GM23338 (cell line): ENCODE data around the gene KISS1R.

Source experiments
- CREB1 ChIP-seq: fragments of 250-450 bp; sonication (Bioruptor Pico); IDR thresholded peaks from 2 replicates; pipeline ENCODE4 v1.5.0; 2020; ENCODE audit warnings: low read depth, mild to moderate bottlenecking, moderate library complexity
- CTCF ChIP-seq, 2 experiments: fragments of 200-600 bp in 1 of 2; sonication (generic) in 1 of 2; conservative IDR thresholded peaks; 2 replicates each; pipeline versions ENCODE4 v1.5.1 to v1.6.1; 2016 to 2017; ENCODE audit warnings: antibody characterized with exemption in 2 of 2, low read depth in 2 of 2, mild to moderate bottlenecking in 2 of 2, moderate library complexity in 1 of 2
- EZH2 ChIP-seq: fragments of 200-600 bp; sonication (generic); IDR thresholded peaks from one replicate; pipeline ENCODE4 v1.8.0; 2017; ENCODE audit warnings: antibody characterized with exemption, mild to moderate bottlenecking, low read depth; ENCODE audit not compliant: unreplicated experiment
- EZH2phosphoT487 ChIP-seq: fragments of 200-600 bp; sonication (generic); IDR thresholded peaks from one replicate; pipeline ENCODE4 v1.8.1; 2018; ENCODE audit warnings: antibody characterized with exemption; ENCODE audit not compliant: unreplicated experiment
- JUNB ChIP-seq: IDR thresholded peaks from one replicate; pipeline ENCODE4 v1.6.1; 2016; ENCODE audit warnings: antibody characterized with exemption; ENCODE audit not compliant: unreplicated experiment
- NANOG ChIP-seq: IDR thresholded peaks from 2 replicates; pipeline ENCODE4 v1.6.1; 2016; ENCODE audit warnings: antibody characterized with exemption, borderline replicate concordance
- POLR2AphosphoS5 ChIP-seq: IDR thresholded peaks from 2 replicates; pipeline ENCODE4 v1.6.1; 2016; ENCODE audit warnings: antibody characterized with exemption, low read depth
- STAT1 ChIP-seq: IDR thresholded peaks from one replicate; pipeline ENCODE4 v1.6.1; 2016; ENCODE audit warnings: antibody characterized with exemption; ENCODE audit not compliant: unreplicated experiment
- ZNF114 ChIP-seq: fragments of 250-450 bp; sonication (Bioruptor Pico); IDR thresholded peaks from 2 replicates; pipeline ENCODE4 v1.5.0; 2020; ENCODE audit warnings: mild to moderate bottlenecking, moderate library complexity
- ZNF331 ChIP-seq: fragments of 250-450 bp; sonication (Bioruptor Pico); IDR thresholded peaks from 2 replicates; pipeline ENCODE4 v1.5.0; 2020; ENCODE audit warnings: low read depth, mild to moderate bottlenecking, moderate library complexity
- TF ChIP-seq, protein P1 (sequence below): IDR thresholded peaks from one replicate; pipeline ENCODE4 v1.6.1; 2018; ENCODE audit warnings: antibody characterized with exemption; ENCODE audit not compliant: unreplicated experiment

GRCh38 chr19:869245-870177 lies 47.6 kb upstream of the KISS1R start:
- TF ChIP-seq POLR2AphosphoS5: no peak
- no peak for TF ChIP-seq EZH2
- TF ChIP-seq CTCF (conservative IDR thresholded peaks at IDR 0.05; ENCODE audit: low read depth in 2 of 2): no peak
- TF ChIP-seq, protein P1, sequence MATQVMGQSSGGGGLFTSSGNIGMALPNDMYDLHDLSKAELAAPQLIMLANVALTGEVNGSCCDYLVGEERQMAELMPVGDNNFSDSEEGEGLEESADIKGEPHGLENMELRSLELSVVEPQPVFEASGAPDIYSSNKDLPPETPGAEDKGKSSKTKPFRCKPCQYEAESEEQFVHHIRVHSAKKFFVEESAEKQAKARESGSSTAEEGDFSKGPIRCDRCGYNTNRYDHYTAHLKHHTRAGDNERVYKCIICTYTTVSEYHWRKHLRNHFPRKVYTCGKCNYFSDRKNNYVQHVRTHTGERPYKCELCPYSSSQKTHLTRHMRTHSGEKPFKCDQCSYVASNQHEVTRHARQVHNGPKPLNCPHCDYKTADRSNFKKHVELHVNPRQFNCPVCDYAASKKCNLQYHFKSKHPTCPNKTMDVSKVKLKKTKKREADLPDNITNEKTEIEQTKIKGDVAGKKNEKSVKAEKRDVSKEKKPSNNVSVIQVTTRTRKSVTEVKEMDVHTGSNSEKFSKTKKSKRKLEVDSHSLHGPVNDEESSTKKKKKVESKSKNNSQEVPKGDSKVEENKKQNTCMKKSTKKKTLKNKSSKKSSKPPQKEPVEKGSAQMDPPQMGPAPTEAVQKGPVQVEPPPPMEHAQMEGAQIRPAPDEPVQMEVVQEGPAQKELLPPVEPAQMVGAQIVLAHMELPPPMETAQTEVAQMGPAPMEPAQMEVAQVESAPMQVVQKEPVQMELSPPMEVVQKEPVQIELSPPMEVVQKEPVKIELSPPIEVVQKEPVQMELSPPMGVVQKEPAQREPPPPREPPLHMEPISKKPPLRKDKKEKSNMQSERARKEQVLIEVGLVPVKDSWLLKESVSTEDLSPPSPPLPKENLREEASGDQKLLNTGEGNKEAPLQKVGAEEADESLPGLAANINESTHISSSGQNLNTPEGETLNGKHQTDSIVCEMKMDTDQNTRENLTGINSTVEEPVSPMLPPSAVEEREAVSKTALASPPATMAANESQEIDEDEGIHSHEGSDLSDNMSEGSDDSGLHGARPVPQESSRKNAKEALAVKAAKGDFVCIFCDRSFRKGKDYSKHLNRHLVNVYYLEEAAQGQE: no peak
- TF ChIP-seq EZH2phosphoT487: no peak
- no peak for TF ChIP-seq STAT1
- no peak for TF ChIP-seq CREB1 (CRISPR knock-in tag)
- no peak for TF ChIP-seq ZNF114 (CRISPR knock-in tag)
- TF ChIP-seq ZNF331 (CRISPR knock-in tag): no peak
- TF ChIP-seq JUNB: no peak
- TF ChIP-seq NANOG: no peak
